ENCODE measurements around the gene RORC. TPM values are rescaled to one million over a fixed set of nuclear protein-coding genes. Genes with fewer than 3 reads are reported as not detected.

Gene RORC
- total RNA-seq, 2 donors from 2014 or later = not detected

DNA sequence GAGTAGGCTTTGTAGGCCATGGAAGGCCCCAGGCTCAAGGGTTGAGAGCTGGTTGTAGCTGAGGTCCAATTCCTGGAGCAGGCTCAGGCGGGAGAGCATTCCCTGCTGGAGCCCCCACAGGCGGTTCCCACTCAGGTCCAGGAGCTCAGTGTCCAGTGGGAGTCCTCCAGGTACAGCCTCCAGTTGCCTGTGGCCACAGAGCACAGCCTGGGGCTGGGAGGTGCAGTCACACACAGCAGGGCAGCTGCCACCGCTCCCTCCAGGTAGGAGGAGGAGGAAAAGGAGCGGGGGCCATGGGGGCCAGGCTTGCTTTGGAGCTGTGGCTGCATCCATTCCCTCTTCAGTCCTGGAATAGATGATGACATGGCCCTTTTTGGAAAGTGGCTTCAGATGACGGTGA, 29.2 kb downstream of the RORC start:
- H3K9me3 Mint-ChIP-seq = no peaks in the 10 kb centered on the region
- no peak overlapping the region for H3K4me3 Mint-ChIP-seq
- Histone ChIP-seq H3K36me3 (ENCODE audit: control insufficient read depth, insufficient read depth, low read length) (no peaks in the 10 kb centered on the region), H3K4me3 (ENCODE audit: low read length) (no peak overlapping the region), H3K9me3 (ENCODE audit: control insufficient read depth, low read length) (no peaks in the 10 kb centered on the region), H3K27me3 (ENCODE audit: control insufficient read depth, insufficient read depth, low read length, poor library complexity, severe bottlenecking) (no peaks in the 10 kb centered on the region), H3K9ac (ENCODE audit: extremely low read depth, low read length, poor library complexity, severe bottlenecking) (no peak overlapping the region), H3K27ac (ENCODE audit: low read depth, low read length) (no peak overlapping the region), H3K4me1 (ENCODE audit: control insufficient read depth, insufficient read depth, low read length) (no peaks in the 10 kb centered on the region)
- TF ChIP-seq, protein P1, sequence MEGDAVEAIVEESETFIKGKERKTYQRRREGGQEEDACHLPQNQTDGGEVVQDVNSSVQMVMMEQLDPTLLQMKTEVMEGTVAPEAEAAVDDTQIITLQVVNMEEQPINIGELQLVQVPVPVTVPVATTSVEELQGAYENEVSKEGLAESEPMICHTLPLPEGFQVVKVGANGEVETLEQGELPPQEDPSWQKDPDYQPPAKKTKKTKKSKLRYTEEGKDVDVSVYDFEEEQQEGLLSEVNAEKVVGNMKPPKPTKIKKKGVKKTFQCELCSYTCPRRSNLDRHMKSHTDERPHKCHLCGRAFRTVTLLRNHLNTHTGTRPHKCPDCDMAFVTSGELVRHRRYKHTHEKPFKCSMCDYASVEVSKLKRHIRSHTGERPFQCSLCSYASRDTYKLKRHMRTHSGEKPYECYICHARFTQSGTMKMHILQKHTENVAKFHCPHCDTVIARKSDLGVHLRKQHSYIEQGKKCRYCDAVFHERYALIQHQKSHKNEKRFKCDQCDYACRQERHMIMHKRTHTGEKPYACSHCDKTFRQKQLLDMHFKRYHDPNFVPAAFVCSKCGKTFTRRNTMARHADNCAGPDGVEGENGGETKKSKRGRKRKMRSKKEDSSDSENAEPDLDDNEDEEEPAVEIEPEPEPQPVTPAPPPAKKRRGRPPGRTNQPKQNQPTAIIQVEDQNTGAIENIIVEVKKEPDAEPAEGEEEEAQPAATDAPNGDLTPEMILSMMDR (conservative IDR thresholded peaks at IDR 0.05) = no peak
- H3K36me3 Mint-ChIP-seq (ENCODE audit: low read depth) = no peaks in the 10 kb centered on the region
- peak; percentile 23 for DNase-seq
- H3K27ac Mint-ChIP-seq = no peak overlapping the region
- H3K27me3 Mint-ChIP-seq (ENCODE audit: insufficient read depth) = peaks cover 10% of the 10 kb centered on the region
- no peaks in the 10 kb centered on the region for H3K4me1 Mint-ChIP-seq
- WGBS, 2 experiments (ENCODE audit: insufficient coverage in 1 of 2, insufficient read length in 1 of 2) = 90 to 91% methylated on average over 5 of the region's 5 CpGs

DNA sequence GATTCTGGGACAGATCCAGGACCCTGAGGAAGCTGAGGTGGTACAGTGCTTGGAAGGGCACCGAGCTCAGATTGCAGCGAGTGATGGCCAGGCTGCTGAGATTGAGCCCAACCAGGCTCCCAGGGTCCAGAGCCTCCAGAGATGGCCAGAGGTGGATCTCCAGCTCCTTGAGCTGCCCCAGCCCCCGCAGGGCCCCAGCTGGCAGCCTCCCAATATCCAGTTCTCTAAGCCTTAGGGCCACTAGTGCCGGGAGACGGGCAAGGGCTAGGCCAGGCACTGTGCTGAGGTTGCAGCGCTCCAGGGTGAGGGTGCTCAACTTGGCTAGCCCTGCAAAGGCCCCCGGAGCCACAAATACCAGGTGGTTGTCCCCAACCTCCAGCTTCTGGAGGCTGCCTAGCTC, 29.8 kb downstream of the RORC start:
- Mint-ChIP-seq H3K9me3 (no peaks in the 10 kb centered on the region), H3K4me1 (no peaks in the 10 kb centered on the region), H3K27ac (no peak overlapping the region), H3K27me3 (ENCODE audit: insufficient read depth) (peaks cover 10% of the 10 kb centered on the region), H3K4me3 (no peak overlapping the region), H3K36me3 (ENCODE audit: low read depth) (no peaks in the 10 kb centered on the region)
- no peaks in the 10 kb centered on the region for H3K27me3 ChIP-seq (ENCODE audit: control insufficient read depth, insufficient read depth, low read length, poor library complexity, severe bottlenecking)
- no peak overlapping the region for H3K27ac ChIP-seq (ENCODE audit: low read depth, low read length)
- TF ChIP-seq, protein P1 (conservative IDR thresholded peaks at IDR 0.05) = no peak
- no peak overlapping the region for H3K4me3 ChIP-seq (ENCODE audit: low read length)
- no peak for DNase-seq
- no peaks in the 10 kb centered on the region for H3K4me1 ChIP-seq (ENCODE audit: control insufficient read depth, insufficient read depth, low read length)
- WGBS, 2 experiments (ENCODE audit: insufficient coverage in 1 of 2, insufficient read length in 1 of 2) = 92 to 94% methylated on average over 5 to 7 of the region's 7 CpGs
- no peaks in the 10 kb centered on the region for H3K9me3 ChIP-seq (ENCODE audit: control insufficient read depth, low read length)
- no peaks in the 10 kb centered on the region for H3K36me3 ChIP-seq (ENCODE audit: control insufficient read depth, insufficient read depth, low read length)
- H3K9ac ChIP-seq (ENCODE audit: extremely low read depth, low read length, poor library complexity, severe bottlenecking) = no peak overlapping the region

DNA sequence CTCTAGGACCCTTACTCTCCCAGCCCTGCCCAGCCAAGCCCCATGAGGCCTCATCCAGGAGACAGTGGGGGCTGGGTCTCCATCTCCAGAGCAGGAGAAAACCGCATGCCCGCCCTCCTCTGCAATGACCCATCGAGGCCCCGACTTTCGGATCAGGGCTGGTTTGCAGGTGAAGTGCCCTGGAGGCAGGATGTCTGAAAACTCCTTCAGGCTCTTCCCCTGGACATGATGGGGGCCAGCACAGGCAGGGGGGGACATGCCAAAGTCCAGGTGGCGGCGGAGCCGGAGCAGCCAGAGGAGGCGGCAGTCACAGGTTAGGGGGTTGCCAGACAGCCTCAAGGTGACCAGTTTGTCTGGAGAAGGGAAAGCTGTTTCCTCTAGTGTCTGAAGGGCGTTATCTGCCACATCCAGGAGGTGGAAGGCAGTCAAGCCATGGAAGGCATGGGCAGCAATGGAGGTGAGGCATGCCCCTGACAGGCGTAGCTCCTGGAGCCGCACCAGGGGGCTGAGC, 30.2 kb downstream of the RORC start:
- H3K27me3 Mint-ChIP-seq (ENCODE audit: insufficient read depth) = peaks cover 12% of the 10 kb centered on the region
- peak; percentile 37 for DNase-seq
- no peaks in the 10 kb centered on the region for H3K4me1 ChIP-seq (ENCODE audit: control insufficient read depth, insufficient read depth, low read length)
- H3K27ac Mint-ChIP-seq = no peak overlapping the region
- TF ChIP-seq, protein P1 (conservative IDR thresholded peaks at IDR 0.05) = no peak
- H3K4me1 Mint-ChIP-seq = no peaks in the 10 kb centered on the region
- H3K9me3 ChIP-seq (ENCODE audit: control insufficient read depth, low read length) = no peaks in the 10 kb centered on the region
- H3K27me3 ChIP-seq (ENCODE audit: control insufficient read depth, insufficient read depth, low read length, poor library complexity, severe bottlenecking) = no peaks in the 10 kb centered on the region
- no peak overlapping the region for H3K4me3 Mint-ChIP-seq
- H3K4me3 ChIP-seq (ENCODE audit: low read length) = no peak overlapping the region
- no peak overlapping the region for H3K27ac ChIP-seq (ENCODE audit: low read depth, low read length)
- H3K9ac ChIP-seq (ENCODE audit: extremely low read depth, low read length, poor library complexity, severe bottlenecking) = no peak overlapping the region
- no peaks in the 10 kb centered on the region for H3K36me3 ChIP-seq (ENCODE audit: control insufficient read depth, insufficient read depth, low read length)
- no peaks in the 10 kb centered on the region for H3K36me3 Mint-ChIP-seq (ENCODE audit: low read depth)
- H3K9me3 Mint-ChIP-seq = no peaks in the 10 kb centered on the region
- 95 to 100% methylated on average over 5 to 12 of the region's 12 CpGs for WGBS, 2 experiments (ENCODE audit: insufficient coverage in 1 of 2, insufficient read length in 1 of 2)

Data from endodermal cell (in vitro differentiated cells).